B cell (primary cell): ENCODE measurements around the gene CIAPIN1. TPM values are rescaled to one million over a fixed set of nuclear protein-coding genes. Genes with fewer than 3 reads are reported as not detected.
"Not testable (repeated sequence)": the region's sequence is repeated elsewhere in the genome, so short reads cannot be mapped to it uniquely, and the experiment has no call there.

Source experiments
- ATAC-seq: fragments of 200-7000 bp; cut with Tn5 transposase; one replicate; pipeline ENCODE4 v1.10.0; 2021; ENCODE audit warnings: low read depth, mild to moderate bottlenecking, moderate number of reproducible peaks, moderate library complexity
- CTCF ChIA-PET: fragments of 350-600 bp; sonication (Branson Sonifier 250); formaldehyde crosslinking; loops from one replicate; lab custom pipeline; 2021; ENCODE audit warnings: antibody characterized with exemption, inconsistent platforms; lab: Charles Lee
- POLR2A ChIA-PET: fragments of 350-600 bp; sonication (Branson Sonifier 250); formaldehyde crosslinking; loops from one replicate; lab custom pipeline; 2021; ENCODE audit warnings: antibody characterized with exemption; lab: Charles Lee
- DNase-seq: peaks from one replicate; pipeline ENCODE4 v3.0.0; 2013
- H2AFZ ChIP-seq: 2 replicates; pipeline ENCODE4 v1.6.1; 2012; ENCODE audit warnings: mild to moderate bottlenecking, low read depth, low read length; ENCODE audit not compliant: insufficient read depth, poor library complexity, severe bottlenecking
- H3K27ac ChIP-seq, 2 donors: 1 replicate in 1 of 2; 2 replicates in 1 of 2; pipeline ENCODE4 v1.5.1; 2012 to 2013; ENCODE audit warnings: low read length in 2 of 2, mild to moderate bottlenecking in 2 of 2, moderate library complexity in 1 of 2
- H3K27me3 ChIP-seq, 4 experiments: fragments of 200-600 bp in 1 of 4; sonication (generic) in 1 of 4; replicated peaks in 1 of 4; 1 replicate in 2 of 4; 2 replicates in 2 of 4; pipeline versions ENCODE4 v1.6.1 to v1.7.0; 2013 to 2016; ENCODE audit warnings: low read length in 3 of 4, mild to moderate bottlenecking in 2 of 4, mixed read lengths in 1 of 4, moderate library complexity in 1 of 4; ENCODE audit not compliant: insufficient read depth in 4 of 4, control insufficient read depth in 3 of 4; ENCODE audit errors: control extremely low read depth in 1 of 4
- H3K36me3 ChIP-seq, 2 experiments: replicated peaks in 1 of 2; 1 replicate in 1 of 2; 2 replicates in 1 of 2; pipeline versions ENCODE4 v1.6.1 to v1.7.1; 2013; ENCODE audit warnings: low read length in 1 of 2; ENCODE audit not compliant: insufficient read depth in 2 of 2, control insufficient read depth in 1 of 2; ENCODE audit errors: control extremely low read depth in 1 of 2, extremely low read depth in 1 of 2
- H3K4me1 ChIP-seq, 2 donors: fragments of 200-600 bp in 1 of 2; sonication (generic) in 1 of 2; 1 replicate in 1 of 2; 2 replicates in 1 of 2; pipeline versions ENCODE4 v1.5.1 to v1.6.1; 2013 to 2017; ENCODE audit warnings: low read length in 2 of 2; ENCODE audit not compliant: control insufficient read depth in 2 of 2, insufficient read depth in 2 of 2
- H3K4me2 ChIP-seq: replicated peaks from 2 replicates; pipeline ENCODE3; 2012; ENCODE audit warnings: mild to moderate bottlenecking, low read depth, low read length; ENCODE audit not compliant: poor library complexity, severe bottlenecking
- H3K4me3 ChIP-seq, 5 experiments: fragments of 200-600 bp in 1 of 5; sonication (generic) in 1 of 5; 1 replicate in 3 of 5; 2 replicates in 2 of 5; pipeline versions ENCODE4 v1.5.1 to v1.7.0; 2011 to 2016; ENCODE audit warnings: low read length in 4 of 5, mild to moderate bottlenecking in 4 of 5, low read depth in 2 of 5, control low read depth in 1 of 5, moderate library complexity in 1 of 5; ENCODE audit not compliant: insufficient read depth in 1 of 5; ENCODE audit errors: control extremely low read depth in 1 of 5, extremely low read depth in 1 of 5
- H3K79me2 ChIP-seq: fragments of 200-600 bp; sonication (generic); one replicate; pipeline ENCODE4 v1.6.0; 2016; ENCODE audit warnings: low read length; ENCODE audit not compliant: control insufficient read depth, insufficient read depth
- H3K9ac ChIP-seq: fragments of 200-600 bp; sonication (generic); 2 replicates; pipeline ENCODE4 v1.6.1; 2017; ENCODE audit warnings: mild to moderate bottlenecking, low read length, moderate library complexity
- H3K9me3 ChIP-seq, 3 donors: one replicate each; pipeline versions ENCODE4 v1.6.1 to v1.7.1; 2013; ENCODE audit warnings: low read length in 2 of 3; ENCODE audit not compliant: control insufficient read depth in 2 of 3, insufficient read depth in 1 of 3; ENCODE audit errors: control extremely low read depth in 1 of 3
- H4K20me1 ChIP-seq: 2 replicates; pipeline ENCODE4 v1.6.0; 2012; ENCODE audit warnings: mild to moderate bottlenecking, low read length; ENCODE audit not compliant: insufficient read depth, control insufficient read depth, poor library complexity, severe bottlenecking
- H3K27ac Mint-ChIP-seq: one replicate; pipeline ENCODE4 v1.8.0; 2021; ENCODE audit warnings: mixed read lengths
- H3K27me3 Mint-ChIP-seq: one replicate; pipeline ENCODE4 v1.8.0; 2021; ENCODE audit warnings: mixed read lengths
- H3K4me1 Mint-ChIP-seq: one replicate; pipeline ENCODE4 v1.8.0; 2021; ENCODE audit warnings: mixed read lengths
- H3K4me3 Mint-ChIP-seq: one replicate; pipeline ENCODE4 v1.8.0; 2021; ENCODE audit warnings: mixed read lengths
- H3K9me3 Mint-ChIP-seq: one replicate; pipeline ENCODE4 v1.8.0; 2022; ENCODE audit warnings: mixed read lengths; ENCODE audit not compliant: insufficient read depth
- CTCF ChIP-seq: fragments of 200-600 bp; IDR thresholded peaks from one replicate; pipeline ENCODE4 v1.8.0; 2022; ENCODE audit warnings: antibody characterized with exemption, mild to moderate bottlenecking
- EZH2 ChIP-seq: IDR thresholded peaks from 2 replicates; pipeline ENCODE4 v1.6.1; 2012; ENCODE audit warnings: borderline replicate concordance, low read depth, mild to moderate bottlenecking, moderate library complexity, low read length; ENCODE audit not compliant: insufficient read depth, poor library complexity, severe bottlenecking
- WGBS: methylation state at CpG from one replicate; pipeline ENCODE4 v1.1.5; 2013; ENCODE audit warnings: missing lambda C conversion rate; ENCODE audit not compliant: insufficient coverage; 5-methylcytosine and 5-hydroxymethylcytosine counted together
- intact Hi-C: fragments of 100-400 bp; cut with micrococcal nuclease; formaldehyde crosslinking; loops from one replicate; pipeline ENCODE4 v1.10.0; 2022
- polyA plus RNA-seq: library from polyadenylated mRNA; depleted of rRNA; stranded (reverse); fragments of >200 nt; gene quantifications from 2 replicates; pipeline ENCODE4 v1.2.3, GENCODE V29; 2012
- total RNA-seq, 2 donors: library from RNA; stranded (reverse); fragments of 120-200 nt in 1 of 2; gene quantifications; 1 replicate in 1 of 2; 2 replicates in 1 of 2; pipeline versions ENCODE4 v1.2.3 to v1.2.4, GENCODE V29; 2013 to 2022

CIAPIN1 gene
- total and polyA plus RNA-seq, 2 donors (not counting 1 experiment from before 2014, with no cell fraction given): 22.0 to 45.7 TPM

DNA sequence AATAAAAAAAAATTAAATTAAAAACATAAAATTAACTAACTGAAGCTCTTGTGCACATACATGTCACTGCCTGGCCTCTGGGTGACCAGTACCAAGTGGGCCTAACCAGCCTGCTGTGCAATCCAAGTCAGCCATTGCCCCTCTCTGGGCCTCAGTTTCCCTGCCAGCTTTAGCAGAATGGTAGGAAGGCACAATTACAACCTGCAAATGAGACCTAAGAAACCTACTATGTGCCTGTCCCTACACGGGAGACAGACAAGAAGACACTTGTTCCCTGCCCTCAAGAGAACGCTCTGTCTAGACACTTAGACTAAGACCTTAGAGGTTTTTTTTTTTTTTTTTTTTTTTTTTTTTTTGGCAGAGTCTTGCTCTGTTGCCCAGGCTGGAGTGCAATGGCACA lies 1.7 kb downstream of the CIAPIN1 start:
- H3K4me3 Mint-ChIP-seq: peak overlapping the region; percentile 50
- Histone ChIP-seq H2AFZ (no peak overlapping the region), H3K36me3 (peaks cover 1 to 7% of the 10 kb centered on the region in 2 experiments), H3K79me2 (peaks cover 72% of the 10 kb centered on the region), H3K4me1 (peaks cover 16% of the 10 kb centered on the region in 2 donors), H3K4me2 (no peak overlapping the region), H3K4me3 (no peak overlapping the region), H4K20me1 (no peaks in the 10 kb centered on the region), H3K9ac (no peak overlapping the region), H3K9me3 (peaks cover 3 to 7% (median 4%) of the 10 kb centered on the region in 3 donors), H3K27ac (no peak overlapping the region), H3K27me3 (no peaks in the 10 kb centered on the region)
- no peak overlapping the region for H3K27ac Mint-ChIP-seq
- WGBS: no CpG with 5 or more reads among the region's 2 CpGs
- intact Hi-C loops: no loop called here
- TF ChIP-seq CTCF: no peak
- TF ChIP-seq EZH2: no peak
- no peak for DNase-seq
- H3K4me1 Mint-ChIP-seq: peaks cover 28% of the 10 kb centered on the region
- CTCF ChIA-PET: interaction anchor here (2.0 to 2.8 kb wide), 3 partner anchors 29 to 145 kb away, joined by 6 to 14 read pairs (median 14); no protein-coding TSS in a partner anchor
- ATAC-seq: no peak
- POLR2A ChIA-PET: no interaction called here
- peaks cover 2% of the 10 kb centered on the region for H3K9me3 Mint-ChIP-seq
- H3K27me3 Mint-ChIP-seq: no peaks in the 10 kb centered on the region

- ATAC-seq (no peak), DNase-seq (no peak)
- Histone ChIP-seq H3K27me3 (no peaks in the 10 kb centered on the region), H3K9ac (no peak overlapping the region), H3K79me2 (peaks cover 72% of the 10 kb centered on the region), H3K36me3 (peaks cover 1 to 13% of the 10 kb centered on the region in 2 experiments), H4K20me1 (no peaks in the 10 kb centered on the region), H3K9me3 (peaks cover 4 to 13% (median 11%) of the 10 kb centered on the region in 3 donors), H3K4me2 (no peak overlapping the region), H3K4me1 (peaks cover 16% of the 10 kb centered on the region in 2 donors), H2AFZ (no peak overlapping the region), H3K27ac (no peak overlapping the region), H3K4me3 (no peak overlapping the region)
- peaks cover 28% of the 10 kb centered on the region for H3K4me1 Mint-ChIP-seq
- 100% methylated on average over 3 of the region's 3 CpGs for WGBS
- H3K27ac Mint-ChIP-seq: no peak overlapping the region
- TF ChIP-seq EZH2 (no peak), CTCF (no peak)
- ChIA-PET CTCF (interaction anchor here (1.1 to 1.2 kb wide), 2 partner anchors 16 to 28 kb away, joined by 3 to 4 read pairs; no protein-coding TSS in a partner anchor), POLR2A (no interaction called here)
- H3K27me3 Mint-ChIP-seq: no peaks in the 10 kb centered on the region
- peaks cover 6% of the 10 kb centered on the region for H3K9me3 Mint-ChIP-seq
- intact Hi-C loops: no loop called here
- no peak overlapping the region for H3K4me3 Mint-ChIP-seq
These were observed 2.5 kb downstream of the CIAPIN1 start for GRCh38 chr16:57444711-57445110.

- intact Hi-C loops: not testable (repeated sequence)
These were observed 6.6 kb downstream of the CIAPIN1 start for GRCh38 chr16:57440551-57440950.

More at GRCh38 chr16:57440551-57440950, 6.6 kb downstream of the CIAPIN1 start:
- H3K4me1 Mint-ChIP-seq, ATAC-seq, H3K4me1 ChIP-seq, H3K4me3 ChIP-seq, POLR2A ChIA-PET, H3K4me2 ChIP-seq, H4K20me1 ChIP-seq, H3K27me3 ChIP-seq, H2AFZ ChIP-seq, H3K27me3 Mint-ChIP-seq, H3K4me3 Mint-ChIP-seq, H3K27ac ChIP-seq, H3K9me3 Mint-ChIP-seq, DNase-seq, H3K9ac ChIP-seq, CTCF ChIA-PET, H3K27ac Mint-ChIP-seq: not testable (repeated sequence)
- peaks cover 42% of the 10 kb centered on the region for H3K79me2 ChIP-seq
- peaks cover 4 to 17% (median 17%) of the 10 kb centered on the region in 3 donors for H3K9me3 ChIP-seq
- 95% methylated on average over 2 of the region's 8 CpGs for WGBS
- H3K36me3 ChIP-seq: peaks cover 1 to 44% of the 10 kb centered on the region in 2 experiments
